K562 treated with DMSO at 1 percent for 24 hours (cell line): Measurements from ENCODE around the gene CAMK2N2. TPM values are rescaled to one million over a fixed set of nuclear protein-coding genes. Genes with fewer than 3 reads are reported as not detected.

Experiments
- total RNA-seq: library from RNA; unstranded; fragments of 300-600 nt; gene quantifications from 2 replicates; pipeline ENCODE4 v1.2.3, GENCODE V29; 2022; ENCODE audit warnings: low read depth; ENCODE audit not compliant: insufficient read depth

The CAMK2N2 gene
- total RNA-seq: 0.43 TPM in 1 of 2 replicates, not detected in the other

GRCh38 chr3:184261270-184261853 is at the start of gene CAMK2N2:
TSS of gene CAMK2N2 (minus strand) at chr3:184261553. CDS start at chr3:184261285, 268 bp downstream.

GRCh38 chr3:184298759-184299487 is 37.6 kb upstream of the CAMK2N2 start, which contains the start of gene PSMD2:
TSS of gene PSMD2 (plus strand) at chr3:184299241. CDS start at chr3:184299267, 26 bp downstream.

DNA sequence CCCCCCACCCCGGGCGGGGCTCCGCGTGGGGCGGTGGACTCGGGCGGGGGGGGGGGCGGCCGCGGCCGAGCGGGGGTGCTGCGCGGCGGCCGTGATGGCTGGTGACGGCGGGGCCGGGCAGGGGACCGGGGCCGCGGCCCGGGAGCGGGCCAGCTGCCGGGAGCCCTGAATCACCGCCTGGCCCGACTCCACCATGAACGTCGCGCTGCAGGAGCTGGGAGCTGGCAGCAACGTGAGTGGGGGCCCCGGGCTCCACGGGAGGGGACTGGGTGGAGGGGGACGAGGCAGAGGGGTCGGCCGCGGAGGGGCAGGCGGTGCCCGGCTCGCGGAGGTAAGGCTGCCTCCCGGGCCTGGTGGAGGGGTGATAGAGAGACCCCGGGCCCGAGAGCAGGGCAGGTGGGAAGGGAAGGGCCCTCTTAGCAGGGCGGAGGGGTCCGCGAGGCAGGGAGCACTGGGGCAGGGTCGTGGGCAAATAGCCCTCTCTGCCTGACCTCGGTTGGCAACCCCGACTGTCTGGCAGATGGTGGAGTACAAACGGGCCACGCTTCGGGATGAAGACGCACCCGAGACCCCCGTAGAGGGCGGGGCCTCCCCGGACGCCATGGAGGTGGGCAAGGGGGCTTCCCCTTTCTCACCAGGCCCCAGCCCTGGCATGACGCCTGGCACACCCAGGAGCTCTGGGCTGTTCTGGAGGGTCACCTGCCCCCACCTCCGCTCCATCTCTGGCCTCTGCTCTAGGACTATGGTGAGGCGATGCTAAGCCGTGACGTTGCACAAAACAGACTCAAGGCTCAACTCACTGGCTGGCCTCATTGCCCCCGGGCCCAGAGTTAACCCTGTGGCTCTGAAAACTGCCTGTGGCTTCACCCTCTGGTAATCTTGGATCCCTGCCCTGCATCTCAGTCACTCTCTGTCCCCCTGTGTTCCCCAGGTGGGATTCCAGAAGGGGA is 14.9 kb upstream of the CAMK2N2 start, which contains the start of gene ECE2:
ECE2 (plus strand) TSS at position 62 of the 950 bp plus-strand sequence; CDS start at position 194, 132 bp downstream.

DNA sequence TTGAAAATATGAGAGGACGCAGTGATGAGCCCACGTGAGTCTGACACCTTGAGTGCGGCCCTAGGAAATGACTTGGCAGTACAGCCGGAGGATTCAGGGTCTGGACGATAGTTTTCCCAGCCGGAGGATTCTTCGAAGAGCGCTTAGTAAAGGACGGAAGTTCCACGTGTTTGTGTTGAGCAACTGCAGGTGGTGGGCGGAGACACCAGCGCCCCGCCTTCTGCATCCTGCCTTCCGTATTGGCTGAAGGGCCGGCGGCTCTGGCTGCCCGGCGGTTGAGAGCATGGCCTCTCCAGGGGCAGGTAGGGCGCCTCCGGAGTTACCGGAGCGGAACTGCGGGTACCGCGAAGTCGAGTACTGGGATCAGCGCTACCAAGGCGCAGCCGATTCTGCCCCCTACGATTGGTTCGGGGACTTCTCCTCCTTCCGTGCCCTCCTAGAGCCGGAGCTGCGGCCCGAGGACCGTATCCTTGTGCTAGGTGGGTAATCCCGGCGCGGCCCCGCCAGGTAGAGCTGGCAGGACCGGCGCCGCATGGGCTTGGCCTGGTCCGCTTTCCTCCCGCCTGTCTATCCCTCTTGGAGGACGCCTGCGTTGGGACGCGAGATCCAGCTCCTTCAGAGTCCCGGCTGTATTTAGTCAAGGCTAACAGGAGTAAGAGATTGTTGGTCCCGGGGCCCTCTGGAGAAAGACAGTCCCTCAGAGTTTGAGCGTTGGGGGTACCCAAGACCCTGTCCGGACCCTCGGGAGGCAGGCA is 11.8 kb downstream of the CAMK2N2 start, which contains the start of gene EEF1AKMT4:
EEF1AKMT4 (plus strand) TSS at position 261 of the 755 bp plus-strand sequence; CDS start at position 284, 23 bp downstream.

DNA sequence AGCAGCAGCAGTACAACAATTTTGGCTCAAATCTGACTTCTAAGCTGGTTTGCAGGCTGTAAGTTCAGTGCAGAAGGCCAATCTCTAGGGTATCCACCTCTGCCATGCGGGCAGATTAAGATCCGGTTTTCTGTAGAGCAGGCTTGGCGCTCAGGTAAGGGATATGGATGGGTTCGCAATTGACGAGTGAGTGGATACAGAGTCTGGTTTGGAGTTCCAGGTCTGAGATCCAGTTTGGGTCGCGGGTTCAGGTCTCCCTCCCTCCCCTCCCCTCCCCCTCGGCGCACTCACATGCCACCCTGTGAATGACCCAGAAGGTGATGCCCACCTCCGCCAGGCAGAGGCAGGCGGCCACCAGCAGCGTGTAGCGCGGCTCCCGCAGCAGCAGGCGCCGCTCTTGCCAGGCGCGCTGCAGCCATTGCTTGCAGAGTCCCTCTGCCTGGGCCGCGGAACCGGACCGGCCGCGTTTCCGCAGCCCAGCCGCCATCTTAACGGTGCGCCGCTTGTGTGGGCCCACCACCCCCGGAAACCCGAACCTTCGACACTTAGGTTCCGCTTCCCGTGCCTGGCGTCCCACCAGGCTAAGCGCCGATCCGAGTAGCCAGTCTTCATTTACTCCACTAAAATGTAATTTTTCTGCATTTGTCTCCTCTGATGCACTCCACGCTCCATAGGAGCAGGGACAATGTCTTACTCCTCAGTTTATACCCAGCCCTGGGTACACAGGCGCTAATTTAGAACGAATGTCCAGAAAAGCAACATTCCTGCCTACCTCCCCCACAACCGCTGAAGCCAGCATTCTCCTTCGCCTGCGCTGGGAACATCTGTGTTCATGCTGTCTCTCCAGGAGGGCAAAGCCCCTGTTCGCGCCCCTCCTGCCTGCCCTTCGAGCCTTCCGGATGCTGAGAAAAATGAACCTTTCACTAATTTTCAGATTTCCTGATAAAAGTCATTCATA is 12.6 kb downstream of the CAMK2N2 start, which contains the start of gene ALG3:
ALG3 (minus strand) TSS at position 509 of the 958 bp plus-strand sequence; CDS start at position 487, 22 bp downstream.

GRCh38 chr3:184229394-184230080 is 31.8 kb downstream of the CAMK2N2 start, which contains the start of gene VWA5B2:
TSS of gene VWA5B2 (plus strand) at chr3:184229585. CDS start at chr3:184230529, 944 bp downstream.

Other genes with a start within 250 kb of the CAMK2N2 start
- gene ABCC5, start 243.7 kb downstream of the CAMK2N2 start, total RNA-seq: 23.2 and 24.0 TPM in 2 replicates
- not detected in 2 replicates for gene HTR3D, start 229.8 kb downstream of the CAMK2N2 start, total RNA-seq
- gene HTR3C, start 208.5 kb downstream of the CAMK2N2 start, total RNA-seq: not detected in 2 replicates
- gene HTR3E, start 164.5 kb downstream of the CAMK2N2 start, total RNA-seq: not detected in 2 replicates
- gene EIF2B5, start 126.2 kb downstream of the CAMK2N2 start, total RNA-seq: 54.7 and 56.3 TPM in 2 replicates
- gene DVL3, start 106.2 kb downstream of the CAMK2N2 start, total RNA-seq: 60.4 and 65.5 TPM in 2 replicates
- 632 and 681 TPM in 2 replicates for gene AP2M1, start 86.7 kb downstream of the CAMK2N2 start, total RNA-seq
- gene ABCF3, start 75.4 kb downstream of the CAMK2N2 start, total RNA-seq: 47.8 and 56.9 TPM in 2 replicates
- not detected in 2 replicates for gene VWA5B2, start 32.0 kb downstream of the CAMK2N2 start, total RNA-seq
- gene ALG3, start 12.6 kb downstream of the CAMK2N2 start, total RNA-seq: 77.9 and 79.5 TPM in 2 replicates
- 10.4 and 14.7 TPM in 2 replicates for gene EEF1AKMT4, start 11.9 kb downstream of the CAMK2N2 start, total RNA-seq
- gene ECE2, start 14.5 kb upstream of the CAMK2N2 start, total RNA-seq: not detected in 2 replicates
- gene PSMD2, start 37.7 kb upstream of the CAMK2N2 start, total RNA-seq: 448 and 463 TPM in 2 replicates
- gene EIF4G1, start 53.1 kb upstream of the CAMK2N2 start, total RNA-seq: 223 and 230 TPM in 2 replicates
- gene FAM131A, start 76.0 kb upstream of the CAMK2N2 start, total RNA-seq: 22.9 and 24.4 TPM in 2 replicates
- gene CLCN2, start 100.1 kb upstream of the CAMK2N2 start, total RNA-seq: 9.1 and 10.1 TPM in 2 replicates
- gene POLR2H, start 100.2 kb upstream of the CAMK2N2 start, total RNA-seq: 93.4 and 94.2 TPM in 2 replicates
- 0.78 and 1.3 TPM in 2 replicates for gene THPO, start 116.7 kb upstream of the CAMK2N2 start, total RNA-seq
- gene CHRD, start 118.5 kb upstream of the CAMK2N2 start, total RNA-seq: 0.43 and 0.71 TPM in 2 replicates